Transverse colon (tissue), 4 donors: ENCODE results near the gene UNC80. TPM values are rescaled to one million over a fixed set of nuclear protein-coding genes. Genes with fewer than 3 reads are reported as not detected.

ENCODE experiments used
- DNase-seq: peaks from one replicate; pipeline ENCODE4 v3.0.0-alpha.2; 2019
- H3K27ac ChIP-seq, 4 donors: fragments of 200-600 bp; sonication (generic); 2 replicates each; pipeline ENCODE4 v1.5.1; 2016 to 2018; ENCODE audit warnings: inconsistent platforms in 4 of 4
- H3K27me3 ChIP-seq: fragments of 200-600 bp; sonication (generic); 2 replicates; pipeline ENCODE4 v1.5.1; 2017; ENCODE audit warnings: inconsistent platforms
- H3K36me3 ChIP-seq, 4 donors: fragments of 200-600 bp; sonication (generic); 2 replicates each; pipeline ENCODE4 v1.5.1; 2017 to 2019; ENCODE audit warnings: inconsistent platforms in 4 of 4
- H3K4me1 ChIP-seq, 4 donors: fragments of 200-600 bp; sonication (generic); 2 replicates each; pipeline ENCODE4 v1.5.1; 2017 to 2020; ENCODE audit warnings: inconsistent platforms in 4 of 4
- H3K4me3 ChIP-seq, 4 donors: fragments of 200-600 bp; sonication (generic); 1 replicate in 1 of 4; 2 replicates in 3 of 4; pipeline versions ENCODE4 v1.5.1 to v1.6.1; 2017 to 2019; ENCODE audit warnings: inconsistent platforms in 4 of 4
- H3K9me3 ChIP-seq, 2 donors: fragments of 200-600 bp; sonication (generic); 2 replicates each; pipeline ENCODE4 v1.5.1; 2017 to 2019; ENCODE audit warnings: inconsistent platforms in 2 of 2
- CTCF ChIP-seq, 5 experiments: fragments of 200-600 bp in 3 of 5; fragments of 450-650 bp in 2 of 5; sonication (generic) in 3 of 5; IDR thresholded peaks; 1 replicate in 2 of 5; 2 replicates in 3 of 5; pipeline ENCODE4 v1.5.1; 2016 to 2017; ENCODE audit warnings: antibody characterized with exemption in 5 of 5, inconsistent platforms in 3 of 5, mild to moderate bottlenecking in 2 of 5, moderate library complexity in 1 of 5
- EP300 ChIP-seq: sonication (generic); formaldehyde crosslinking; IDR thresholded peaks from one replicate; pipeline ENCODE4 v1.6.1; 2017; ENCODE audit warnings: antibody characterized with exemption, low read depth
- POLR2A ChIP-seq: fragments of 450-650 bp; IDR thresholded peaks from one replicate; pipeline ENCODE4 v1.6.1; 2016; ENCODE audit warnings: antibody characterized with exemption, mild to moderate bottlenecking, moderate library complexity
- POLR2AphosphoS5 ChIP-seq, 3 donors: sonication (generic); formaldehyde crosslinking; IDR thresholded peaks; one replicate each; pipeline ENCODE4 v1.6.1; 2016; ENCODE audit warnings: antibody characterized with exemption in 3 of 3
- WGBS, 2 donors: methylation state at CpG; one replicate each; pipeline ENCODE4 v1.1.5; 2018; ENCODE audit warnings: low coverage in 1 of 2; 5-methylcytosine and 5-hydroxymethylcytosine counted together
- in situ Hi-C, 4 donors: fragments of 200-750 bp; cut with MboI; loops; one replicate each; pipeline versions ENCODE4 v1.15.0 to v1.15.1; 2017; ENCODE audit warnings: low sequenced_read_pairs in 3 of 4, low pct_ligation_motif_present in 1 of 4, low pct_unique_long_range_greater_than_20kb in 1 of 4
- intact Hi-C: fragments of 100-400 bp; cut with DNase I; formaldehyde crosslinking; loops from one replicate; pipeline ENCODE4 v1.15.1; 2023; ENCODE audit warnings: low total_unique reads
- total RNA-seq, 4 donors: library from RNA; depleted of rRNA; stranded (reverse); fragments of >200 nt; gene quantifications; one replicate each; pipeline ENCODE4 v1.1.0, GENCODE V29; 2016

The UNC80 gene
- total RNA-seq, 4 donors from 2014 or later: 0.14 to 0.75 (median 0.16) TPM; not detected in 1

- Histone ChIP-seq H3K4me3 (no peak overlapping the region), H3K9me3 (no peaks in the 10 kb centered on the region), H3K36me3 (no peaks in the 10 kb centered on the region), H3K27ac (no peak overlapping the region), H3K4me1 (no peaks in the 10 kb centered on the region), H3K27me3 (no peaks in the 10 kb centered on the region)
- intact Hi-C loops: no loop called here
- in situ Hi-C loops: no loop called here
- TF ChIP-seq POLR2A: no peak
- no peak for TF ChIP-seq POLR2AphosphoS5 (IDR thresholded peaks at IDR 0.05)
- TF ChIP-seq CTCF (IDR thresholded peaks at IDR 0.05): no peak
- no peak for TF ChIP-seq EP300
- DNase-seq: no peak
- 38 to 64% methylated on average over 2 to 3 of the region's 3 CpGs for WGBS, 2 donors
Observed at GRCh38 chr2:209840434-209840833, 68.8 kb downstream of the UNC80 start.

- intact Hi-C loops (no loop called here), in situ Hi-C loops (no loop called here)
- TF ChIP-seq CTCF (IDR thresholded peaks at IDR 0.05) (no peak), EP300 (no peak), POLR2A (no peak), POLR2AphosphoS5 (IDR thresholded peaks at IDR 0.05) (no peak)
- H3K27ac ChIP-seq: no peak overlapping the region
- 58 to 85% methylated on average over 2 of the region's 2 CpGs for WGBS, 2 donors
- no peaks in the 10 kb centered on the region for H3K27me3 ChIP-seq
- no peak for DNase-seq
- H3K36me3 ChIP-seq: no peaks in the 10 kb centered on the region
- H3K9me3 ChIP-seq: no peaks in the 10 kb centered on the region
- H3K4me3 ChIP-seq: no peak overlapping the region
- no peaks in the 10 kb centered on the region for H3K4me1 ChIP-seq
Observed at GRCh38 chr2:209845666-209846065, 74.0 kb downstream of the UNC80 start.

DNA sequence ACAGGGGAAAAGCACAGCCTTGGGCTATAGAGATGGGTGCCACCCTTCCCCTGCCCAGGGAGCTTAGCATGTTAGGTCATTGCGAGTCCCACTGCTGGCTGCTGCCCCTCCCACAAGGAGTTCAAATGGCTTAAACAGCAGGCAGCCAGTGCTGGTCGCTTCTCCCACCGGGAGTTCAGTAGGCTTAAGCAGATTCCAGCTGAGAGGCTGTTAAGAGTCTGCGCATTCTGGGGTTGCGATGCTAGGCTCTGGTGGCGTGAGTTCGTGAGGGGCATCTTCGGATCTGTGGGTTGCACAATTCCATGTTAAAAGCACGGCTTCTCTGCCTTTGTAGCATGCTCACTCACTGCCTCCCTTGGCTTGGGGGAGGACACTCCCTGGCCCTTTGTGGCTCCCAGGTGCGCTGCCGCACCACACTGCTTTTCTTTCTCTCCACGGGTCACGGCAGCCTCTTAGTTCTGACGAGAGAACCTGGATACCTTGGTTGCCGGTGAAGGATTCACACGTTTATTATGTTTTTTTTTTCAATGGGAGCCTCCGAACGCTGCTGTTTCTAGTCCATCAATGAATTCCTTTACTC is 93.2 kb downstream of the UNC80 start:
- Histone ChIP-seq H3K27ac (no peak overlapping the region), H3K4me3 (no peak overlapping the region), H3K4me1 (no peaks in the 10 kb centered on the region), H3K9me3 (no peaks in the 10 kb centered on the region), H3K27me3 (no peaks in the 10 kb centered on the region), H3K36me3 (no peaks in the 10 kb centered on the region)
- intact Hi-C loops: no loop called here
- no peak for DNase-seq
- 80% methylated on average over 8 to 17 of the region's 18 CpGs for WGBS, 2 donors
- TF ChIP-seq CTCF (IDR thresholded peaks at IDR 0.05) (no peak), POLR2AphosphoS5 (IDR thresholded peaks at IDR 0.05) (no peak), EP300 (no peak), POLR2A (no peak)
- in situ Hi-C loops: no loop called here

GRCh38 chr2:209868271-209868994 is 96.8 kb downstream of the UNC80 start:
- 78 to 92% methylated on average over 6 of the region's 6 CpGs for WGBS, 2 donors
- Histone ChIP-seq H3K4me1 (no peaks in the 10 kb centered on the region), H3K4me3 (no peak overlapping the region), H3K27ac (no peak overlapping the region), H3K9me3 (no peaks in the 10 kb centered on the region), H3K27me3 (no peaks in the 10 kb centered on the region), H3K36me3 (no peaks in the 10 kb centered on the region)
- no peak for DNase-seq
- intact Hi-C loops (no loop called here), in situ Hi-C loops (no loop called here)
- no peak for TF ChIP-seq CTCF (IDR thresholded peaks at IDR 0.05)
- no peak for TF ChIP-seq EP300
- TF ChIP-seq POLR2AphosphoS5 (IDR thresholded peaks at IDR 0.05): no peak
- no peak for TF ChIP-seq POLR2A
